GDM1 (cell line): ENCODE results near the gene TAS2R10.
"Not testable (repeated sequence)": the region's sequence is repeated elsewhere in the genome, so short reads cannot be mapped to it uniquely, and the experiment has no call there.

Experiments used
- DNase-seq: peaks from one replicate; lab custom pipeline; 2025; lab: John Stamatoyannopoulos, UW

Gene TAS2R10

GRCh38 chr12:10826258-10826657 is at the start of gene TAS2R10:
Gene TAS2R10, minus strand, starts transcription at chr12:10826358. Its CDS starts 89 bp downstream, at chr12:10826269.
- no peak for DNase-seq

- DNase-seq: no peak
These were observed 47.2 kb upstream of the TAS2R10 start for GRCh38 chr12:10873378-10873777.

GRCh38 chr12:10867381-10867780 is 41.2 kb upstream of the TAS2R10 start:
- DNase-seq: no peak

GRCh38 chr12:10863512-10864218 is 37.5 kb upstream of the TAS2R10 start:
- no peak for DNase-seq

DNA sequence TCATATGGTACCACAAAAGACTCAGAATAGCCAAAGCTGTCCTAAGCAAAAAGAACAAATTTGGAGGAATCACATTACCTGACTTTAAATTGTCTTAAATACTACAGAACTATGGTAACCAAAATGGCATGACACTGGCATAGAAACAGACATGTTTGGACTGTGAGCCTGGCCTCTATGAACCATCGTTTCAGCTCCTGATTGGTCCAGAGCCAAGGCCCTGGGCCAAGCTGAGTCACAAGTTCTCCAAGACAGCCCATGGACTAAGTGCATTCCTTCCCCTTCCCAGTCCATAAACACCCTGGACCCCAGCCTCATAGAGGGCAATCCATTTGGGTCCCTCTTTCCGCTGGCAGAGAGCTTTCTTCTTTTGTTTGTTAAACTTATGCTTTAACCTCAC is 35.2 kb upstream of the TAS2R10 start:
- no peak for DNase-seq

GRCh38 chr12:10855807-10856206 is 29.6 kb upstream of the TAS2R10 start:
- DNase-seq: no peak

GRCh38 chr12:10853776-10854175 is 27.6 kb upstream of the TAS2R10 start:
- DNase-seq: no peak

- DNase-seq: no peak
These were observed 25.2 kb upstream of the TAS2R10 start for GRCh38 chr12:10851243-10851858.

- DNase-seq: no peak
These were observed 23.3 kb upstream of the TAS2R10 start, which contains the start of gene PRR4 for GRCh38 chr12:10849425-10849878. Gene PRR4, minus strand, starts transcription at chr12:10849475. Its CDS starts 38 bp downstream, at chr12:10849437.

DNA sequence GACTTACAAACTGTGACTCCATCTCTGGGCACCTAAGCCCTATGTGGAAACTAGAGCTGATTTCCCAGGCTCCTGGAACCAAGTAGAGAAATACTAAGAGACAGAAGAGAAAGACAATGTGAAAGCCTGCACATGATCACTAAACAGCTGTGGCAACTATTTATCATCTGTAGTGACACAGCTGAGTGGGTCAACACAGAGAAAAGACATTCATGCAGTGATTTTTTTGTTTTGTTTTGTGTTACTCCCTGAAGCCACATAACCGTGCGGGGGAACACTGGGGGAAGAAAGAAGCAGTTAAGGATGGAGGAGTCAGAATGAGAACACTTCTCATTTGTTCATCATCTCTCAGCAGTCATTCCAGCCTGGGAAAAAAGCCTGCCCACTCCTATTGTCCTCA is 21.6 kb upstream of the TAS2R10 start:
- DNase-seq: no peak

GRCh38 chr12:10842862-10843261 is 16.7 kb upstream of the TAS2R10 start:
- no peak for DNase-seq

DNA sequence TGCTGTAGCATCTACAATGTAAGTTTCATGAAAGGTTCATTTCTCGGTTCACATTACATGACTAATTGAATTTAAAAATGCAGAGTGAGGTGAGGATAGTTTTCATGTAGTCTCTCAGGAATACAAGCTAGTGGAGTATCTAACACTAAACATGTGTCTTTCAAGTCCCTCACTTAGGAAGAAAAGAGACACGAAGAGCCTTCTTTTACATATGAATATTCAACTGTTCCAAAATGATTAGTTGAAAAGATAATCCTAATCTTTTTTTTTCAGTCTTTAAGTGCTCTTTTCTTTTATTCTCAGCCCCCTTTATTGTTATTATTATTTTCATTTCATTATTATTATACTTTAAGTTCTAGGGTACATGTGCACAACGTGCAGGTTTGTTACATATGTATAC is 12.3 kb upstream of the TAS2R10 start:
- DNase-seq: no peak

DNA sequence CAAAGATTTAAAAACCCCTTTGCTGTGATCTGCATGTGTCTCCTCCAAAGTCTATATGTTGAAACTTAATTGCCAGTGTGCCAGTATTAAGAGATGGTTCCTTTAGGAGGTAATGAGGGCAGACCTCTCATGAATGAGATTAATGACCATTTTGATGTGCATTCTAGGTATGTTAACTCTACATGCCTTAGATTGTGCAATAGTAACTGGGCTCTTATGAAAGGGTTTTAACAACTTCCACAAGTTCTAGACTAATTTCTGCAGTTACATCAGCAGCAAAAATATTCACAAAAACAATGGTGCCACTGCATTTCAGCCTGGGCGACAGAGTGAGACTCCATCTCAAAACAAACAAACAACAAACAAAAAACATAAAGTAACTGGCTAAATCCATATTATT is 3.8 kb upstream of the TAS2R10 start:
- DNase-seq: no peak

GRCh38 chr12:10824957-10825356 is 1.2 kb downstream of the TAS2R10 start:
- no peak for DNase-seq

- no peak for DNase-seq
These were observed 14.1 kb downstream of the TAS2R10 start for GRCh38 chr12:10811883-10812536.

DNA sequence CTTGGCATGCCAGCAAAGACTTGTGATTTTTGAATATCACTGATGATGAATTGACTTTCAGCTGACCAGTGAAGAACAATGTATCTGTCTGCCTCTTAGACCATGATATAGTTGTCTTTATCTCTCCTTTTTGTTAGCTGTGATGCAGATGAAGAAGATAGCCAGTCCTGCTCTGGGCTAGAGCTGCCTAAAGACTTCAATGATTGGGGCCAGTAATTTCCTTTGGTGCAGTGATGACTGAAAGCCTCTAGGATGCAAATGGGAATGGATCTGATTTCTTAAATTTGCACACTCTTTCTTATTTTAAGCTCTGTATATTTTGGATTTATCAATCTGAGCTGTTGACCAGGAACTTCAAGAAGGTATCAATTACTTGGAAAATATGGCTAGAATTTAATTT is 16.1 kb downstream of the TAS2R10 start, which contains the start of gene TAS2R9:
Gene TAS2R9, minus strand, starts transcription at position 101 of the 400 bp plus-strand sequence. Its CDS starts 93 bp downstream, at position 8.
- DNase-seq: no peak

DNA sequence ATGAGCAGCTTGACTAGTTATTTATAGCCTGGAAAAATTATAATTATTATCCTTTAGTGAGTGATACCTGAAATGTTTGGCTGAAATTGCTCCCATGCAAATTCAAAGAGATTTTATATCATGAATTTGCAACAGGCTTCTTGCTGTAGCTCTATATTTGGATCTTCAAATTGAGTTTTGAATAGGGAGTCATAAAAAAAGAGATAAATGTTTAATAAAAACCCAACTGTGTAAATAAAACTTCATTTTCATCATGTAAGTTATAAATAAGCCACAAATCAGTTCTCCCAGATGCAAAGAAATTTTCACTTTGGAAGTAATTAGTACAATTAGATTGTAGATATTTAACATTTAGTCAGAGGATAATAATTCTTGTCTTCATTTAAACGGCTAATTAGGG is 19.0 kb downstream of the TAS2R10 start, which contains the start of gene TAS2R8:
Gene TAS2R8, minus strand, starts transcription at position 101 of the 400 bp plus-strand sequence. CDS start 306 bp downstream, outside the sequence.
- DNase-seq: no peak

DNA sequence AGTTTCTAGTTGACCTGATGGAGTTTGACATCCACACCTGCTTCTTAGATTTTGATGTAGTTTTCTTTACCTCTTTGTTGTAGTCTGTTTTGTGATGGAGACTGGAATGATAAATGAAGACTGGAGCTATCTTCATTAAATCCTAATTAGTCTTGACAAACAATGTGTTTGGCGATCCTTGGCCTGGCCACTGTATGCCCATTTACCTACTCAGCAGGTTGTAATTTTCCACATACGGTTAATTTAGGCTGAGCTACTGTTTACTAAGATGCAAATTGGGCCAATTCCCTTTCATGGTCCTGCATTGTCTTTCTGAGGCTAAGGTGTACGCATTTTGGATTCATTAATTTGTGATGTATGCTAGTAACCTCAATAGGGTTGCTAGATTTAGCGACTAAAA is 23.6 kb downstream of the TAS2R10 start, which contains the start of gene TAS2R7:
Gene TAS2R7, minus strand, starts transcription at position 41 of the 400 bp plus-strand sequence. CDS start 57 bp downstream, outside the sequence.
- no peak for DNase-seq

- no peak for DNase-seq
These were observed 24.4 kb downstream of the TAS2R10 start for GRCh38 chr12:10801741-10802140.

DNA sequence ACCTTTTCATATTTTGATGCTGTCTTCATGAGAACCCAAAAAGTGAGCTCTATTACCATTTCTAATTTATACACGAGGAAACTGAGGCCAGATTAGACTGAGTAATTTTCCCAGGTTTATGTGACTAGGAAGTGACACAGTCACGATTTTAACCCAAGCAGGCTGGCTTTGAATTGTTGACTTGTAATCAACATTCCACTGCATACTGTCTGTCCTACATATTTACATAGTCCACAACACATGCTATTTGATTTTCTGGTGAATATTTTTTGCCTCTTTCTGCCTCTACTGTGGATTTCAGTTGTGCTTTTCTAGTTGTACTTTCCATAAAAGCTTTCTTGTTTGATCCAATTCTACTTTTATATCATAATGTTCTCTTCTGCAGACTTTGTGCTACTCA is 31.9 kb downstream of the TAS2R10 start:
- DNase-seq: no peak

DNA sequence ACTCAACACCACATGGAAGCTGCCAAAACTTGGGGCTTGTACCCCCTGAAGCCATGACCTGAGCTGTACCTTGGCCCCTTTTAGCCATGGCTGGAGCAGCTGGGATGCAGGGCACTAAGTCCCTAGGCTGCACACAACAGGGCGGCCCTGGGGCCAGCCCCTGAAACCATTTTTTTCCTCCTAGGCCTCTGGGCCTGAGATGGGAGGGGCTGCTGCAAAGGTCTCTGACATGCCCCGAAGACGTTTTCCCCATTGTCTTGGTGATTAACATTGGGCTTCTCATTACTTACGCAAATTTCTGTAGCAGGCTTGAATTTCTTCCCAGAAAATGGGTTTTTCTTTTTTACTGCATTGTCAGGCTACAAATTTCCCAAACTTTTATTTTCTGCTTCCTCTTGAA is 34.4 kb downstream of the TAS2R10 start:
- not testable (repeated sequence) for DNase-seq

DNA sequence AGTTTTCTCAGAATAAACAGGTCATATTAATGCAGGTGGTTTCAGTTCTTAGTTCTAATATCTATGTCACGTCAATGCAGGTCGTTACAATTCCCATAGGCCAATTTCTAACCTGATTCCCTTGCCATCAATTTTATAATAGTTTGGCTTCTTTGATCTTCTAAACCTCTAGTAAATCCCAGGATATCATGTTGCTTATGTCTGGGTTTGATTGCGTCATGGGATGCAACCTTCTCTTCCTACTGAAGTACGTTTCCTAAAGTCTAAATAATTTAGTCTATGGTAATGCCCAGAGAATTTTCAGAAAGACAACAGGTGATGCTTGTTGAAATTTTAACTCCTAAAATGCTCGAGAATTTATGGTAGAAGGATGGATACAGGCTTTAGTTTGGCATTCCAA is 42.9 kb downstream of the TAS2R10 start:
- no peak for DNase-seq

- no peak for DNase-seq
These were observed 47.1 kb downstream of the TAS2R10 start for GRCh38 chr12:10779103-10779502.
